ENCODE data around the gene CFLAR.

DNA sequence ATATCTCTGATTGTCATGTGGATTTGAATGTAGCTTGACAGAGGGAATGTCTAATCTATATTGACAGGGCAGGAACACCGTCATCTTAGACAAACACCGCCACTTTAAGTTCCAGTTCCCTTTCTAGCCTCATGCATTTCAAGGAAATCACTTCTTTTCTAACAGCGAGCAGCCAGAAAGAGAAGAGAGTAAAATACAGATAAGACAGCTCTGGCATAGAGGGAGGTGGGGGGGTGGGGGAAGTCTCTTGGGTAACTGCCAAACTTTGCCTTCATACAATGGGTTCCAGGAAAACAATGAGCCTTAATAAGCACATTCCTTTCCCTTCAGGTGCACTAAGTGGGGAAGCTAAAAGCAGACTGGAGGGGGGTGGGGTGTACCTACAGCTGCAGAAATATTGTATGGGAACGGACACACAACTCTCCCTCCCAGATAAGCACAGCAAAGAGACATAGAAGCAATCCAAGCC, 104.2 kb downstream of the CFLAR start:
- TF ChIP-seq, protein P1, sequence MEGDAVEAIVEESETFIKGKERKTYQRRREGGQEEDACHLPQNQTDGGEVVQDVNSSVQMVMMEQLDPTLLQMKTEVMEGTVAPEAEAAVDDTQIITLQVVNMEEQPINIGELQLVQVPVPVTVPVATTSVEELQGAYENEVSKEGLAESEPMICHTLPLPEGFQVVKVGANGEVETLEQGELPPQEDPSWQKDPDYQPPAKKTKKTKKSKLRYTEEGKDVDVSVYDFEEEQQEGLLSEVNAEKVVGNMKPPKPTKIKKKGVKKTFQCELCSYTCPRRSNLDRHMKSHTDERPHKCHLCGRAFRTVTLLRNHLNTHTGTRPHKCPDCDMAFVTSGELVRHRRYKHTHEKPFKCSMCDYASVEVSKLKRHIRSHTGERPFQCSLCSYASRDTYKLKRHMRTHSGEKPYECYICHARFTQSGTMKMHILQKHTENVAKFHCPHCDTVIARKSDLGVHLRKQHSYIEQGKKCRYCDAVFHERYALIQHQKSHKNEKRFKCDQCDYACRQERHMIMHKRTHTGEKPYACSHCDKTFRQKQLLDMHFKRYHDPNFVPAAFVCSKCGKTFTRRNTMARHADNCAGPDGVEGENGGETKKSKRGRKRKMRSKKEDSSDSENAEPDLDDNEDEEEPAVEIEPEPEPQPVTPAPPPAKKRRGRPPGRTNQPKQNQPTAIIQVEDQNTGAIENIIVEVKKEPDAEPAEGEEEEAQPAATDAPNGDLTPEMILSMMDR (IDR thresholded peaks at IDR 0.05), result no peak
- TF ChIP-seq POLR2A (IDR thresholded peaks at IDR 0.05), result no peak

Data from thyroid gland (tissue), 4 donors.